HG03469 (cell line): Measurements from ENCODE around the gene PJA1.

Source experiments
- ATAC-seq: cut with Tn5 transposase; IDR thresholded peaks from one replicate; pipeline ENCODE4 v1.9.1; 2021; ENCODE audit warnings: mild to moderate bottlenecking, moderate library complexity, moderate number of reproducible peaks; ENCODE audit not compliant: unreplicated experiment

The PJA1 gene

DNA sequence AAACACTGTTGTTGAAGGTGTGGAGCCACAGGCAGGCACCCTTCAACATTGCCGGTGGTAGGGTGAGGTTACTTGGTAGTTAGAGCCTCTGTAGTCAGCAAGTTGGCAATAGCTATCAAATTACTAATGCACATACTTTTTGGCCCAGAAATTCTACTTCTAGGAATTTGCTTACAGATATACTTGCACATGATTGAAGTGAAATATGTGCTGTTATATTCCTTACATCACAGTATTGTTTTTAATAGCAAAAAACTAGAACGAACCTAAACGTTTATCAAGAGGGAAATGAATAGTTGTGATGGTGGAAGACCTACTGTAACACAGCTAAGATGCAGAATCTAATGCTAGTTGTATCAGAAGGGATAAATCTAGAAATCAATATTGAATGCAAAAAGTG lies 7.7 kb upstream of the PJA1 start:
- ATAC-seq = no peak

DNA sequence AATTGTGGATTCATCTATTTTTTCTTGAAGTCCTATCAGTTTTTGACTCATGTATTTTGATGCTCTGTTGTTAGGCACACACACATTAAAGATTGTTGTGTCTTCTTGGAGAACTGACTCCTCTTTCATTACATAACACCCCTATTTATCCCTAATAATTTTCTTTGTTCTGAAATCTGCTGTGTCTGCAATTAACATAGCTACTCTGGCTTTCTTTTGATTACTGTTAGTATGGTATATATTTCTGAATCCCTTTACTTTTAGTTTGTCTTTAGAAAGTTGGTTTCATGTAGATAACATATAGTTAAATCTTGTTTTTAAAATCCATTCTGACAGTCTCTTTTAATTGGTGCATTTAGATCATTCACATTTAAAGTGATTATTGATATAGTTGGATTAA lies 5.1 kb upstream of the PJA1 start:
- no peak for ATAC-seq

GRCh38 chrX:69163936-69164741 lies 1.1 kb downstream of the PJA1 start:
- peak; percentile 37 for ATAC-seq

DNA sequence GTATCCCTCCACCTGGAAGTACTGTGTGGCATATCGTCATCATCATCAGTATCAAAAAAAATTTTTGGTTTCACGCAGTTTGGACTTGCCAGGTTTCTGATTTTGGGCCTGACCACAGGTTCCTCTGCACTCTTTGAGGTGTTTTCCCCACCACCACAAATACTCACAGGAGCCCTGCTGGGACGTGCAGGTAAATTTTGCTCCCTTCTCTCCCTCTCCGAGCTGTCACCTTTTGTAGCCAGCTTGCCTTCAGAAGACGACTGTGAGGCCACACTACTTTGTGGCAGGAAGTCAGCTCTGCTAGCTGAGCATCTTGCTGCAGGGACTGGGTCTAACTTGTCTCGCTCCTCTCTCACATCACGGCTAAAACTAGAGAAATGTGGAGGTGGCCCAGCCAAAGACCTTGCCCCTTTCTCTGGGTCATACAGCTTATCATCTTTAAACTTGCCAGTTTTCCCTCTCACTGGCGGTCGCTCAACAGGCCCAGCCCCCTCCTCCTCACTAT lies 2.8 kb downstream of the PJA1 start:
- ATAC-seq = no peak

- no peak for ATAC-seq
These were observed 3.4 kb downstream of the PJA1 start for GRCh38 chrX:69161786-69162349.

DNA sequence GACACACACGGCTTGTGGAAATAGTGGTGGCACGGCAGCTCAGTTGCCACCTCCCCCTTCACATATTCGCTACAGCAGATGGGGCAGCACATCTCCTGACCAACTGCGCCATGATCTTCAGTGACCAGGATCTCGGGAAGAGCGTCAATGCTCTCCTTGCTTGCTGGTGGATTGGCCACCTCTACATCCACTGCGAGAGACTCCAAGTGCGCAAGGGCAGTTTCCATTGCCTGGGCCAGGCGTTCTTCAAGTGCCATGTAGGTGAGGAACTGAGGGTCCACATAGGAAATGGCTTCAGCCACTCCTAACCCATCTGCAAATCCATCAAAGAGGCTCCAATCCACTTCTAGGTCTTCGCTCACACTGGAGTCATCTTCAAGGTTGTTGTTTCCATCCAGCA lies 3.9 kb downstream of the PJA1 start:
- no peak for ATAC-seq

- ATAC-seq = peak; percentile 78
These were observed 6.9 kb downstream of the PJA1 start for GRCh38 chrX:69158166-69158980.

- no peak for ATAC-seq
These were observed 8.6 kb downstream of the PJA1 start for GRCh38 chrX:69156638-69157037.

- ATAC-seq = no peak
These were observed 9.3 kb downstream of the PJA1 start for GRCh38 chrX:69155786-69156520.

DNA sequence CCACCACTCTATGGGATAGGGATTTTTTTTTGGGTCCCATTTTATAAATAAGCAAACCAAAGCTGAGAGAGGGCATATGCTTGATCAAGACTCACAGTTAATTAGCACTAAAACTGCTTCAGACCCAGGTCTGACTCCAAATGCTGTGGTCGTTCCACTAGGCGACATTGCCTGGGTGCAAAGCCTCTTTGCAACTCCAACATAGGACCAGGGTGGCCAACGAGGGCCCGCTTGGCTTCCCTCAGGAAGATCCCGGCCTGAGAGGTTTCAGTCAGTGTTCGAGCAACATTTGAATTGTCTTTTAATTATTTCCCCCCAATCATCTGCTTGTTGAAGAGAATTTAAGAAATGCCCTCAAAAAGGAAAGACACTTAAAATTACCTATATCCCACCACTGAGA lies 11.2 kb downstream of the PJA1 start:
- no peak for ATAC-seq

DNA sequence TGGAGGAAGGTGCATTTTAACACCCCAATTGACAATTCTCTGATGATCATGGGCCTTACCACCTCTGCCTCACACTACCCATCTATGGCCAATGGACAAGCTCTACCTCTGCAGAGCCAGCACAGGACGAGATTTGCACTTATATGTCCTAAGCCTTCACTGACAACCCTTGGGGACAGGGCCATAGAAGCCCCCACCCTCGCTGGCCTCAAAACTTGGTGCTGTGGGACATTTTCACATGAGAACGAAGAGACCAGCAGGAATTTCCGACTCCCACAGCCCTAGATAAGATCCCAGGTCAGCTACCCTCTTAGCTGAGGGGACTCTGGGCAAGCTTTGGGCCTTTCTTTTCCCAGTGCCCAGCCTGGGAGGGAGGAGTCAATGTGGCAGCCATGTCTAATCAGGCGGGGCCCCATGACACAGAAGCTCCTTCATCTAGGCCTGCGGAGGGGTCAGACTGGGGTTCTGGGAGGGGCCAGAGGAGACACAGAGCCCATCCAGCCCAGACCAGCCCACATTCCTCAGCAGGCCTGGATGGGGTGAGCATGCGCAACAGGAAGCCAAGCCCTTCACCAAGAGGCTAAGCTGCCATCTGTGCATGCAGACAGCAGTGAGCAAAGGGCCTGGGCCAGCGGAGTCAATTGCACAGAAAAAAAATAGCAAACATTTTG lies 12.1 kb downstream of the PJA1 start:
- no peak for ATAC-seq

- ATAC-seq = no peak
These were observed 12.8 kb downstream of the PJA1 start for GRCh38 chrX:69152417-69152841.

DNA sequence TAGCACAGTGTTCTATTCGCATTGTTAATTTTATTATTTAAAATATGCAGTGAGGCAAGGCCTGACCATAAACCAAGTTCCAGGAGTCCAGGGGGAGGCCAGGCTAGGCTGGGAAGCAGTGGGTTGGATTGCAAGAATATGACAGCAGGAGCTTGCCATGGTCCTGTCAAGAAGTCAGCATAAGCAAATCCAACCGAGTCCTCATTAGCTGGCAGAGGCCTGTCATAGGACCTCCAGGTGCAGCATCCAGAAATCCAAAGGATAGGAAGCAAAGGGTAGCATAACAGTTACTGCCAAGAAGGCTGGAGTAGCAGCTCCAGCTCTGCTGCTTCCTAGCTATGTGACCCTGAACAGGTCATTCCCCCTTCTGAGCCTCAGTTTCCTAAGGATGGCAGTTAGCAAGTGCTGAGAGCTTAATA lies 13.4 kb downstream of the PJA1 start:
- ATAC-seq = no peak

DNA sequence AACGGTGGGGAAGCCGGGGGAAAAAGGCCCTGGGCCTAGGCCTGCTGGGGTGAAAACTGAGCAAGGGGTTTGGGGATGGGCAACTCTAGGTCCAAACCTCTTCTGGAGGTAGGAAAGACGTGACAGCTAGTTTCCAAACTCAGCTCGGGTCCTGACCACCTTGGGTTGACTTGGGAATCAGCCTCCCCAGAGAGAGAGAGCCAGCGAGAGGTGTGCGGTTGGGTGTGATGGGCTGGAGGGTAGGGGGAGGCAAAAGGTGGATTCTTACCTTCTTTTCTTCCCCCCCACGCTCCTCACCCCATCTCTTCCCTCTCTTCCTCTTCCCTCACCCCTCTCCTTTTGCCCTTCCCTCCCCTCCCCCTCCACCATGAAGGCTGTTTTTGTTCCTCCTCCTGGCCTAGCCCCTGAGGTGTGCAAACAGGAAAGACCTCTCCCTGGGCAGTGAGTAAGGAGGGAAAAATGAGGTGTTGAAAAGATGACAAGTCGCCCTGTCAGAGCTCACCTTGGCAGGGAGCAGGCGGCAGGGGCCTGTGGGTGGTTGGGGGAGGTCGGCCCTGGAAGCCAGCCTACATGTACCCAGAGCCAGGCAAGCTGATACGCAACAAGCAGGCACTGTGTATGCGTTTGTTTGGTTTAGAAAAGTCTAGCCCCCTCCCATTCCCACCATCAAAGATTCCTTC lies 14.8 kb downstream of the PJA1 start:
- ATAC-seq = no peak

- ATAC-seq = no peak
These were observed 15.6 kb downstream of the PJA1 start for GRCh38 chrX:69149466-69150280.

GRCh38 chrX:69148946-69149345 lies 16.3 kb downstream of the PJA1 start:
- no peak for ATAC-seq

- ATAC-seq = no peak
These were observed 18.5 kb downstream of the PJA1 start for GRCh38 chrX:69146739-69147138.

GRCh38 chrX:69145714-69146113 lies 19.5 kb downstream of the PJA1 start:
- no peak for ATAC-seq
